Measurements from ENCODE around the gene RPS15. TPM values are rescaled to one million over a fixed set of nuclear protein-coding genes. Genes with fewer than 3 reads are reported as not detected.

Gene RPS15
- total RNA-seq, 1 donor from 2014 or later = 1,014 TPM

- Mint-ChIP-seq H3K9me3 (no peaks in the 10 kb centered on the region), H3K27ac (no peak overlapping the region), H3K36me3 (no peaks in the 10 kb centered on the region), H3K27me3 (ENCODE audit: low read depth) (peaks cover 42% of the 10 kb centered on the region), H3K4me1 (peaks cover 5% of the 10 kb centered on the region), H3K4me3 (no peak overlapping the region)
- no peak for TF ChIP-seq CTCF (IDR thresholded peaks at IDR 0.05; ENCODE audit: unreplicated experiment)
- DNase-seq (ENCODE audit: low spot score in 2 of 2, unreplicated experiment in 2 of 2) = no peak
Observed at GRCh38 chr19:1466018-1466460, 27.8 kb downstream of the RPS15 start.

GRCh38 chr19:1466461-1467214 lies 28.4 kb downstream of the RPS15 start:
- Mint-ChIP-seq H3K9me3 (no peaks in the 10 kb centered on the region), H3K27me3 (ENCODE audit: low read depth) (peaks cover 48% of the 10 kb centered on the region), H3K36me3 (no peaks in the 10 kb centered on the region), H3K27ac (no peak overlapping the region), H3K4me3 (no peak overlapping the region), H3K4me1 (peaks cover 7% of the 10 kb centered on the region)
- DNase-seq (ENCODE audit: low spot score in 2 of 2, unreplicated experiment in 2 of 2) = no peak
- no peak for TF ChIP-seq CTCF (IDR thresholded peaks at IDR 0.05; ENCODE audit: unreplicated experiment)

- Mint-ChIP-seq H3K9me3 (no peaks in the 10 kb centered on the region), H3K36me3 (no peaks in the 10 kb centered on the region), H3K27me3 (ENCODE audit: low read depth) (peaks cover 53% of the 10 kb centered on the region), H3K4me1 (peaks cover 7% of the 10 kb centered on the region), H3K4me3 (no peak overlapping the region), H3K27ac (no peak overlapping the region)
- DNase-seq (ENCODE audit: low spot score in 2 of 2, unreplicated experiment in 2 of 2) = no peak
- TF ChIP-seq CTCF (IDR thresholded peaks at IDR 0.05; ENCODE audit: unreplicated experiment) = no peak
Observed at GRCh38 chr19:1467215-1467489, 29.0 kb downstream of the RPS15 start.

- no peak overlapping the region for H3K4me3 Mint-ChIP-seq
- peaks cover 58% of the 10 kb centered on the region for H3K27me3 Mint-ChIP-seq (ENCODE audit: low read depth)
- H3K9me3 Mint-ChIP-seq = no peaks in the 10 kb centered on the region
- no peaks in the 10 kb centered on the region for H3K36me3 Mint-ChIP-seq
- no peak for TF ChIP-seq CTCF (IDR thresholded peaks at IDR 0.05; ENCODE audit: unreplicated experiment)
- no peak overlapping the region for H3K27ac Mint-ChIP-seq
- DNase-seq (ENCODE audit: low spot score in 2 of 2, unreplicated experiment in 2 of 2) = no peak
- peaks cover 7% of the 10 kb centered on the region for H3K4me1 Mint-ChIP-seq
Observed at GRCh38 chr19:1467490-1468273, 29.5 kb downstream of the RPS15 start.

GRCh38 chr19:1468274-1468820 lies 30.2 kb downstream of the RPS15 start:
- Mint-ChIP-seq H3K27ac (no peak overlapping the region), H3K9me3 (no peaks in the 10 kb centered on the region), H3K36me3 (no peaks in the 10 kb centered on the region), H3K27me3 (ENCODE audit: low read depth) (peaks cover 62% of the 10 kb centered on the region), H3K4me3 (no peak overlapping the region), H3K4me1 (peaks cover 7% of the 10 kb centered on the region)
- DNase-seq (ENCODE audit: low spot score in 2 of 2, unreplicated experiment in 2 of 2) = no peak
- TF ChIP-seq CTCF (IDR thresholded peaks at IDR 0.05; ENCODE audit: unreplicated experiment) = no peak

Data from mesothelial cell of epicardium (in vitro differentiated cells).